PC-9 (cell line): ENCODE measurements around the gene ST6GALNAC3. TPM values are rescaled to one million over a fixed set of nuclear protein-coding genes. Genes with fewer than 3 reads are reported as not detected.

Experiments used
- BruUV-seq: library from RNA; stranded (reverse); fragments of 400-500 nt; replicated peaks from 2 replicates; lab custom pipeline; 2021; lab: Mats Ljungman, UMichigan
- CTCF ChIA-PET: fragments of 300-600 bp; sonication (Branson Sonifier 250); formaldehyde crosslinking; loops from one replicate; lab custom pipeline; 2022; ENCODE audit warnings: antibody characterized with exemption; lab: Charles Lee
- POLR2A ChIA-PET: fragments of 300-600 bp; sonication (Branson Sonifier 250); formaldehyde crosslinking; loops from one replicate; lab custom pipeline; 2022; ENCODE audit warnings: antibody characterized with exemption; ENCODE audit not compliant: unreplicated experiment; lab: Charles Lee
- DNase-seq, 2 experiments: peaks; one replicate each; pipeline versions ENCODE4 v3.0.0 to v3.0.0-alpha.2; 2015 to 2022; ENCODE audit warnings: mixed read lengths in 1 of 2
- H2AFZ ChIP-seq: fragments of 200-600 bp; sonication (generic); 2 replicates; pipeline ENCODE4 v1.8.1; 2017; ENCODE audit warnings: antibody characterized with exemption
- H3F3A ChIP-seq: fragments of 200-600 bp; sonication (generic); 2 replicates; pipeline ENCODE4 v1.8.1; 2017; ENCODE audit warnings: antibody characterized with exemption, mild to moderate bottlenecking, low read depth; ENCODE audit not compliant: insufficient read depth
- H3K27ac ChIP-seq: fragments of 200-600 bp; sonication (generic); 2 replicates; pipeline ENCODE4 v1.6.1; 2016; ENCODE audit warnings: mixed run types
- H3K27me3 ChIP-seq: fragments of 200-600 bp; sonication (generic); 2 replicates; pipeline ENCODE4 v1.6.1; 2016; ENCODE audit warnings: low read depth, mixed run types; ENCODE audit not compliant: insufficient read depth
- H3K36me3 ChIP-seq: fragments of 200-600 bp; sonication (generic); 2 replicates; pipeline ENCODE4 v1.6.1; 2016; ENCODE audit warnings: low read depth, mixed run types
- H3K4me1 ChIP-seq: fragments of 200-600 bp; sonication (generic); replicated peaks from 2 replicates; pipeline ENCODE4 v1.6.1; 2016; ENCODE audit warnings: mixed run types; ENCODE audit not compliant: insufficient read depth
- H3K4me2 ChIP-seq: fragments of 200-600 bp; sonication (generic); 2 replicates; pipeline ENCODE4 v1.6.1; 2017; ENCODE audit warnings: mixed run types
- H3K4me3 ChIP-seq: fragments of 200-600 bp; sonication (generic); 2 replicates; pipeline ENCODE4 v1.6.1; 2016; ENCODE audit warnings: mixed run types
- H3K79me2 ChIP-seq: fragments of 200-600 bp; sonication (generic); 2 replicates; pipeline ENCODE4 v1.6.1; 2017; ENCODE audit warnings: low read depth, mixed run types
- H3K9me2 ChIP-seq: fragments of 200-600 bp; sonication (generic); 2 replicates; pipeline ENCODE4 v1.8.1; 2017; ENCODE audit warnings: mild to moderate bottlenecking; ENCODE audit not compliant: insufficient read depth
- H3K9me3 ChIP-seq: fragments of 200-600 bp; sonication (generic); 2 replicates; pipeline ENCODE4 v1.8.1; 2016; ENCODE audit warnings: low read depth; ENCODE audit not compliant: insufficient read depth
- H4K20me1 ChIP-seq: fragments of 200-600 bp; sonication (generic); 2 replicates; pipeline ENCODE4 v1.8.1; 2017; ENCODE audit not compliant: insufficient read depth
- CTCF ChIP-seq: fragments of 200-600 bp; sonication (generic); conservative IDR thresholded peaks from 2 replicates; pipeline ENCODE4 v1.6.1; 2017; ENCODE audit warnings: mixed run types, antibody characterized with exemption, mild to moderate bottlenecking, moderate library complexity
- EZH2 ChIP-seq: fragments of 200-600 bp; sonication (generic); IDR thresholded peaks from 2 replicates; pipeline ENCODE4 v1.8.0; 2017; ENCODE audit warnings: antibody characterized with exemption, low read depth
- intact Hi-C: fragments of 100-400 bp; cut with micrococcal nuclease; formaldehyde crosslinking; loops from one replicate; pipeline ENCODE4 v1.10.0; 2022; ENCODE audit not compliant: unreplicated experiment
- total RNA-seq: library from RNA; stranded (reverse); gene quantifications from 2 replicates; pipeline ENCODE4 v1.2.3, GENCODE V29; 2021

ST6GALNAC3 gene
- total RNA-seq, 1 experiment from 2014 or later: 0.04 TPM

- Histone ChIP-seq H2AFZ (no peak overlapping the region), H3K4me1 (no peaks in the 10 kb centered on the region), H3K9me2 (no peaks in the 10 kb centered on the region), H3F3A (no peaks in the 10 kb centered on the region), H3K4me2 (no peak overlapping the region), H3K79me2 (no peaks in the 10 kb centered on the region), H3K9me3 (no peaks in the 10 kb centered on the region), H3K27ac (no peak overlapping the region), H4K20me1 (no peaks in the 10 kb centered on the region), H3K4me3 (no peak overlapping the region), H3K27me3 (no peaks in the 10 kb centered on the region), H3K36me3 (no peaks in the 10 kb centered on the region)
- CTCF ChIA-PET: no interaction called here
- no peak for DNase-seq
- POLR2A ChIA-PET: no interaction called here
- intact Hi-C loops: no loop called here
- no peak for TF ChIP-seq CTCF
- no TSS peak for BruUV-seq
Measured at GRCh38 chr1:76209648-76210047, 135.1 kb downstream of the ST6GALNAC3 start.

GRCh38 chr1:76210160-76210559 is 135.6 kb downstream of the ST6GALNAC3 start:
- H2AFZ ChIP-seq: no peak overlapping the region
- H3K4me3 ChIP-seq: no peak overlapping the region
- no peaks in the 10 kb centered on the region for H3F3A ChIP-seq
- no peaks in the 10 kb centered on the region for H3K36me3 ChIP-seq
- H3K9me2 ChIP-seq: no peaks in the 10 kb centered on the region
- POLR2A ChIA-PET: no interaction called here
- intact Hi-C loops: no loop called here
- no peaks in the 10 kb centered on the region for H3K27me3 ChIP-seq
- no peak for DNase-seq
- H3K4me2 ChIP-seq: no peak overlapping the region
- BruUV-seq: no TSS peak
- H3K9me3 ChIP-seq: no peaks in the 10 kb centered on the region
- CTCF ChIA-PET: no interaction called here
- H4K20me1 ChIP-seq: no peaks in the 10 kb centered on the region
- no peak for TF ChIP-seq EZH2
- TF ChIP-seq CTCF: no peak
- no peaks in the 10 kb centered on the region for H3K79me2 ChIP-seq
- no peak overlapping the region for H3K27ac ChIP-seq
- no peaks in the 10 kb centered on the region for H3K4me1 ChIP-seq

GRCh38 chr1:76218888-76219287 is 144.3 kb downstream of the ST6GALNAC3 start:
- intact Hi-C loops: no loop called here
- H2AFZ ChIP-seq: no peak overlapping the region
- no peaks in the 10 kb centered on the region for H3K9me3 ChIP-seq
- H3K27me3 ChIP-seq: no peaks in the 10 kb centered on the region
- DNase-seq: no peak
- H4K20me1 ChIP-seq: no peaks in the 10 kb centered on the region
- no peak overlapping the region for H3K27ac ChIP-seq
- no peaks in the 10 kb centered on the region for H3K36me3 ChIP-seq
- no peaks in the 10 kb centered on the region for H3K4me1 ChIP-seq
- no peak overlapping the region for H3K4me2 ChIP-seq
- no peaks in the 10 kb centered on the region for H3F3A ChIP-seq
- CTCF ChIA-PET: no interaction called here
- H3K79me2 ChIP-seq: no peaks in the 10 kb centered on the region
- no TSS peak for BruUV-seq
- TF ChIP-seq EZH2 (no peak), CTCF (no peak)
- no peak overlapping the region for H3K4me3 ChIP-seq
- no peaks in the 10 kb centered on the region for H3K9me2 ChIP-seq
- POLR2A ChIA-PET: no interaction called here
